HG03108 (cell line): ENCODE results near the gene FAM72C.
"Not testable (repeated sequence)": the region's sequence is repeated elsewhere in the genome, so short reads cannot be mapped to it uniquely, and the experiment has no call there.

Experiments used
- ATAC-seq: cut with Tn5 transposase; IDR thresholded peaks from one replicate; pipeline ENCODE4 v1.9.1; 2021; ENCODE audit warnings: moderate library complexity; ENCODE audit not compliant: unreplicated experiment

The FAM72C gene

GRCh38 chr1:143918552-143918951 lies 53.2 kb downstream of the FAM72C start:
- not testable (repeated sequence) for ATAC-seq

GRCh38 chr1:143913705-143914104 lies 58.1 kb downstream of the FAM72C start:
- not testable (repeated sequence) for ATAC-seq
